GM21381 (cell line): ENCODE data around the gene AHCY.
A peak's percentile ranks its signal among the peaks of the same experiment; 100 is the strongest.
"Not testable (repeated sequence)": the region's sequence is repeated elsewhere in the genome, so short reads cannot be mapped to it uniquely, and the experiment has no call there.

Source experiments
- ATAC-seq: cut with Tn5 transposase; IDR thresholded peaks from one replicate; pipeline ENCODE4 v1.9.1; 2021; ENCODE audit warnings: mild to moderate bottlenecking, moderate library complexity; ENCODE audit not compliant: unreplicated experiment

AHCY gene

GRCh38 chr20:34302723-34303533 is at the start of gene AHCY:
Gene AHCY, minus strand, starts transcription at chr20:34303355. Its CDS starts 85 bp downstream, at chr20:34303270.
- peak; percentile 86 for ATAC-seq

DNA sequence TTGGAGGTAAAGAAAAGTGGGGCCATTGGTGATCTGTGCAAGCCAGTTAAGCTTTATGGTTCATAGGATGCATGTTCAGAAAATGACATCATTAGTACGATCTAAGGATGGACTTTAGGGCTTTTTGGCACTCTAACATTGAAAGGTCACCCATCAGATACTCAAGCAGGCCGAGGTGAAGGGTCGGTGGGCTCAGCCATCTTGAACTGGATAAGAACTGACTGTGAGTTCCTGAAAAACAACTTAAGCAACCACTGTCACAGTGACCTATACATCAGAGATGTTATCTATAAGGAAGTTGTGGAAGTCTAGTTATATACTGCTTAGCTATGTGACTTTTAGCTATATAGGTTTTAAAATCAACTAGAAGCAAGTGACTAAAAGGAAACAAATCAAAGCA is 46.9 kb upstream of the AHCY start:
- no peak for ATAC-seq

- no peak for ATAC-seq
Observed at GRCh38 chr20:34347571-34347970, 44.4 kb upstream of the AHCY start.

DNA sequence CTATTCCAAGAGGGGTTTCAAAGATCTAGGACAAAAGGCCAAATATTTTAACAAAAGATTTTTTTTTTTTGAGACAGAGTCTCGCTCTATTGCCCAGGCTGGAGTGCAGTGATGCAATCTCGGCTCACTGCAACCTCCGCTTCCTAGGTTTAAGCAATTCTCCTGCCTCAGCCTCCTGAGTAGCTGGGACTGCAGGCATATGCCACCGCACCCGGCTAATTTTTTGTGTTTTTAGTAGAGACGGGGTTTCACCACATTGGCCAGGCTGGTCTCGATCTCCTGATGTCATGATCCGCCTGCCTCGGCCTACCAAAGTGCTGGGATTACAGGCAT is 43.3 kb upstream of the AHCY start:
- not testable (repeated sequence) for ATAC-seq

DNA sequence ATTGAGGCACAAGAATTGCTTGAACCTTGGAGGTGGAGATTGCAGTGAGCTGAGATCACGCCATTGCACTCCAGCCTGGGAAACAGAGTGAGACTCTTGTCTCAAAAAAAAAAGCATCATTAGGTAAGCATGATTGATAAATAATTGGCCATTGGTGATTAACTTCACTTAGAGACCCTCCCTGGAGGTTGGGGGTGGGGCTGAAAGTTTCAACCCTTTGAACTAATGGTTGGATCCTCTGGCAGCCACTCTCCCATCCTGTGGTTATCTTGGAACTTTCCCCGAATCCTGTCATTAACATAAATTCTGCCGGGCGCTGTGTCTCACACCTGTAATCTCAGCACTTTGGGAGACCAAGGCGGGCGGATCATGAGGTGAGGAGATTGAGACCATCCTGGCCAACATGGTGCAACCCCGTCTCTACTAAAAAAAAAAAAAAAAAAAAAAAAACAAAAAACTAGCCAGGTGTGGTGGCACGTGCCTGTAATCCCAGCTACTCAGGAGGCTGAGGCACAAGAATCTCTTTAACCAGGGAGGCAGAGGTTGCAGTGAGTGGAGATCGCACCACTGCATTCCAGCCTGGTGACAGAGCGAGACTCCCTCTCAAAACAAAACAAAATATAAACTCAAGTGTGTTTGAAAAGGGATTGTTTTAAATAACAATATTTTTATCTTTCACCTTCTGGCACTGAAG is 42.8 kb upstream of the AHCY start:
- ATAC-seq: not testable (repeated sequence)

- no peak for ATAC-seq
Observed at GRCh38 chr20:34345402-34345736, 42.2 kb upstream of the AHCY start.

- ATAC-seq: no peak
Observed at GRCh38 chr20:34344238-34344637, 41.1 kb upstream of the AHCY start.

DNA sequence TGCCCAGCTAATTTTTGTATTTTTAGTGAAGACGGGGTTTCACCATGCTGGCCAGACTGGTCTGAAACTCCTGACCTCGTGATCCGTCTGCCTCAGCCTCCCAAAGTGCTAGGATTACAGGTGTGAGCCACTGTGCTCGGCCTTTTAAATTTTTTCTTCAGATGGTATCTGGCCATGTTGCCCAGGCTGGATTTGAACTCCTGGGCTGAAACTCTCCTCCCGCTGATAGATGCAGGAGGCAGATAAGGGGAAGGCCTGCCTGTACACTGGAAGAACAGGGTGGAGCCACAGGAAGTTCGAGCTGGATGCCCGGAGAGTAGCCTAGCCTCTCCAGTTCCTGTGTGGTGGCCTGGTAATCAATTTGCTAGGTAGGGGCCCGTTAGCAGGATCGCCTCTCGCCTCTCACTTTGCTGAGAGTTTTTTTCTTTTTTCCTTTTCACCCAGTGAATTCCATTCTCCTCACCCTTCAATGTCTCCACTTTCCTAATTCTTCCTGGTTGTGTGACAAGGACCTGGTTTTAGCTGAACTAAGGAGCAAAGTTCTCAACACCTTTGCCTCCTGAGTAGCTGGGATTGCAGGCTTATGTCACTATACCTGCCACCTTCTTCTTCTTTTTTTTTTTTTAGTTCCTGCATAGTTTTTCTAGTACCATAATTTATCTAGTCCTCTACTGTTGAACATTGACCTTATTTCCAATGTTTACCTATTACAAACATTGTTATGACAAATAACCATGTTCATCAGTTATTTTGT is 40.5 kb upstream of the AHCY start:
- no peak for ATAC-seq

DNA sequence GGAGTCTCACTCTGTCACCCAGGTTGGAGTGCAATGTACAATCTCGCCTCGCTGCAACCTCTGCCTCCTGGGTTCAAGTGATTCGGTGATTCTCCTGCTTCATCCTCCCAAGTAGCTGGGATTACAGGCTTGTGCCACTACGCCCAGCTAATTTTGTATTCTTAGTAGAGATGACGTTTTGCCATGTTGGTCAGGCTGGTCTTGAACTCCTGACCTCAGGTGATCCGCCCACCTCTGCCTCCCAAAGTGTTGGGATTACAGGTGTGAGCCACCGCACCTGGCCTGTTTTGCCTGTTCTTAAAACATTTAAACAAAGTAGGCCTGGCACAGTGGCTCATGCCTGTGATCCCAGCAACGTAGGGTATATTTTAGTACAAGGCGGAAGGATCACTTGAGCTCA is 38.0 kb upstream of the AHCY start:
- ATAC-seq: not testable (repeated sequence)

DNA sequence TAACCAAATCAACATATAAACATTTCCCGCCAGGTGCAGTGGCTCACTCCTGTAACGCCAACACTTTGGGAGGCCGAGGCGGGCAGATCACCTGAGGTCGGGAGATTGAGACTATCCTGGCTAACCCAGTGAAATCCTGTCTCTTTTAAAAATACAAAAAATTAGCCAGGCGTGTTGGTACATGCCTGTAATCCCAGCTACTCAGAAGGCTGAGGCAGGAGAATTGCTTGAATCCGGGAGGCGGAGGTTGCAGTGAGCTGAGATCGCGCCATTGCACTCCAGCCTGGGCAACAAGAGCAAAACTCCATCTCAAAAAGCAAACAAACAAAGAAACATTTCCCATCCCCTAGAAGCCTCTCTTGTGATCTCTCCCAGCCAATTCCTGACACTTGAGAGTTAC is 37.6 kb upstream of the AHCY start:
- not testable (repeated sequence) for ATAC-seq

GRCh38 chr20:34337982-34338726 is 35.0 kb upstream of the AHCY start:
- peak; percentile 58 for ATAC-seq

DNA sequence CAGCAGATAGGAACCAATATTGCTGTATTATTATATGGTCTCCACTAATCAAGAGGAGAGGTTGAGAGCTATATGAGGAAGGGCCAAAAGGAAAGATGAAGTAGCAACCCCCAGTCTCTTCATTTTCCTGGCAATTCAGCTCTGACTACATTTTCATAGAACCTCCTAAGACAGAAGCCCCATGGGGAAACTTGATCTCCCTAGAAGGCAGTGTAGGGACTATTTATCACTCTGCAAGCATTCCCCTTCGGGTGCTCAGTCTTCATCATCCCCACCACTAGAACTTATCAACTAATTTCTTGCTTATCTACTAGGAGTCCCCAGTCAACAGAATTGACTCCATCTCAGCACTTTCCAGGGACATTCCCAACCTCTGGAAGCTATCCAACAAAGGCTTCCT is 34.4 kb upstream of the AHCY start:
- ATAC-seq: no peak

- no peak for ATAC-seq
Observed at GRCh38 chr20:34334654-34335407, 31.7 kb upstream of the AHCY start.

DNA sequence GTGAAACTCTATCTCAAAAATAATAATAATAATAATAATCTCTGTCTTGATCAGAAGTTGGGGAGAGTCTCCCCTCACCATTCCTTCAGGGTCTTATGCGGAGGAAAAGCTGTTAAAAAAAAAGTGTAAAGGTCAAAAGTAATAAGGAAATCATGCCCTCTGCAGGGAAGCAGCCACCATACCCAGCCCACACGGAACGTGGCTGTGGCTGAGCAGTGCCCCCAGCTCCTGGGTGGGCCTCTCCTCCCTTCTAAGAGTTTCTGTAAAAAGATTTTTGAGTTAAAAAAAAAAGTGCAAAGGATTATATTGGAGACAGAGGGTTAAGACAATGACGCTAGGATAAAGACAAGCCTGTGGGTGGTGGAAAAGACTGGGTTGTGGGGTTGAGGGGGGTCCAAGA is 30.6 kb upstream of the AHCY start:
- no peak for ATAC-seq

- ATAC-seq: no peak
Observed at GRCh38 chr20:34332262-34332920, 29.2 kb upstream of the AHCY start.

DNA sequence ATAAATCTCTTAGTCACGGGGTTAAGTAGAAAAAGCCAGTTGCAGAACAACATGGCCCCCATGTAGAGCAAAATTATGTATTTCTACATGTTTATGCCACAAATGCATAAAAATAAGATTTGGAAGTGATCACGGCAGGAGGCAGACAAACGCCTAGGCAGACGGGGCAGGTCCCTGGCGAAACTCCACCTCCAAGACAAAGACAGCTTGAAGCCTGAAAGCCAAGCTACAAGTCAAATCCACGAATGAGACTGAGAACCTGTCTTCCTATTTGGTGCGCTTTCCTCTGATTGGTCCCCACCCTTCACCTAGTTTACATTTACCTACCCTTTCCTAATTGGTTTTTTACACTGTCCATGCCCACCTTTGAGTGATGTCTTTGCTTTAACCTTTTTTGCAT is 28.7 kb upstream of the AHCY start:
- no peak for ATAC-seq

DNA sequence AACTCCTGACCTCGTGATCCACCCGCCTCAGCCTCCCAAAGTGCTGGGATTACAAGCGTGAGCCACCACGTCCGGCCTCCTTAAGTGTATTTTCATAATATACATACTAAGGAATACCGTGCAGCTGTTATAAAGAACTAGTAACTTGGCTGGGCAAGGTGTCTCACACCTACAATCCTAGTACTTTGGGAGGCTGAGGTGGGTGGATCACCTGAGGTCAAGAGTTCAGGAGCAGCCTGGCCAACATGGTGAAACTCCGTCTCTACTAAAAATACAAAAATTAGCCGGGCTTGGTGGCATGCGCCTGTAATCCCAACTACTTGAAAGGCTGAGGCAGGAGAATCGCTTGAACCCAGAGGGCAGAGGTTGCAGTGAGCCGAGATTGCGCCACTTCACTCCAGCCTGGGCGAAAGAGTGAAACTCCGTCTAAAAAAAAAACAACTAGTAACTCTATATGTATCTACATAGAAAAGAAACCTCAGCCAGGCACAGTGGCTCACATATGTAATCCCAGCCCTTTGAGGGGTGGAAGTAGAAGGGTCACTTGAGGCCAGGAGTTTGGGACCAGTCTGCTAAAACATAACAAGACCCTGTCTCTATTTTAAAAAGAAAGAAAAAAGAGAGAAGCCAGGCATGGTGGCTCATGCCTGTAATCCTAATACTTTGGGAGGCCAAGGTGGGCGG is 27.8 kb upstream of the AHCY start:
- not testable (repeated sequence) for ATAC-seq

DNA sequence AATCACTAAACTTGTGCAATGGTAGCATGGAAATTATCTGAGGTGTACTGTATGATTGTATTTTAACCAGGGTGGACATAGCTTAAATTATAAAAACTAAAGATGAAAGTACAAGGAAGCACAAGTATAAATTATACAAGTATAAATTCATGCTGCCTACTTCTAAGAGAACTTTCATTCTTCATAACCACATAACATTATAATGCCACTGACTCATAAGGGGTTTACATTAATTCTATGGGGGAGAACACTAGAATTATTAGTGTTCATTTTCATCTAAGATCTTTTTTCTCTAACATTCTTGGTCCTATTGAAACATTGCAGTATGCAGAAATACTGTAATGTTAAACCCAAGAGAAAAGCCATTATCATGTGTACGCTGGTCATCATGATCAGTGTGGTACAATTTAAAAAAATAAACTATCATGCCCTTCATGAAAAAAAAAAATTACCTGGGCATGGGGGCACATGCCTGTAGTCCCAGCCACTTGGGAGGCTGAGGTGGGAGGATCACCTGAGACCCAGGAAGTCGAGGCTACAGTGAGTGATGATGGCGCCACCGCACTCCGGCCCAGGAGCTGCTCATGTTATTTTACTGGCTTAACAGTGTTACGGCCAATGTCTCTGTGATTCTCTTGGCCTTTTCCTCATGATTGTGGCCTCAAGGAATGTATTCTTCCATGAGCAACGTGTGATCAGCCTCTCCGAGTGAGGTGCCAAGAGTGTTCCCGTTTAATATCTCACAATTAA is 25.9 kb upstream of the AHCY start:
- no peak for ATAC-seq

GRCh38 chr20:34328207-34328606 is 25.1 kb upstream of the AHCY start:
- not testable (repeated sequence) for ATAC-seq
